GM06990 (cell line): ENCODE results near the gene HOXC11.

Experiments
- DNase-seq: peaks from one replicate; pipeline ENCODE4 v3.0.0-alpha.2; 2011; ENCODE audit not compliant: insufficient read length; ENCODE audit errors: extremely low read depth
- H3K27me3 ChIP-seq: replicated peaks from 2 replicates; pipeline ENCODE4 v1.6.0; 2011; ENCODE audit warnings: low read length; ENCODE audit not compliant: control insufficient read depth, insufficient read depth
- H3K36me3 ChIP-seq: 2 replicates; pipeline ENCODE4 v1.5.1; 2011; ENCODE audit warnings: low read length; ENCODE audit not compliant: control insufficient read depth, insufficient read depth
- H3K4me3 ChIP-seq: replicated peaks from 2 replicates; pipeline ENCODE4 v1.5.1; 2011; ENCODE audit warnings: low read depth, mild to moderate bottlenecking, control low read depth, low read length
- CTCF ChIP-seq: IDR thresholded peaks from 2 replicates; pipeline ENCODE4 v1.5.1; 2011; ENCODE audit warnings: low read length, control low read depth, mild to moderate bottlenecking, inconsistent platforms; ENCODE audit not compliant: insufficient read depth, poor library complexity, severe bottlenecking

The HOXC11 gene

GRCh38 chr12:53930591-53931255 lies 42.2 kb upstream of the HOXC11 start:
- H3K27me3 ChIP-seq = peaks cover 4% of the 10 kb centered on the region
- no peak for DNase-seq
- H3K4me3 ChIP-seq = no peak overlapping the region
- no peaks in the 10 kb centered on the region for H3K36me3 ChIP-seq
- TF ChIP-seq CTCF = no peak

DNA sequence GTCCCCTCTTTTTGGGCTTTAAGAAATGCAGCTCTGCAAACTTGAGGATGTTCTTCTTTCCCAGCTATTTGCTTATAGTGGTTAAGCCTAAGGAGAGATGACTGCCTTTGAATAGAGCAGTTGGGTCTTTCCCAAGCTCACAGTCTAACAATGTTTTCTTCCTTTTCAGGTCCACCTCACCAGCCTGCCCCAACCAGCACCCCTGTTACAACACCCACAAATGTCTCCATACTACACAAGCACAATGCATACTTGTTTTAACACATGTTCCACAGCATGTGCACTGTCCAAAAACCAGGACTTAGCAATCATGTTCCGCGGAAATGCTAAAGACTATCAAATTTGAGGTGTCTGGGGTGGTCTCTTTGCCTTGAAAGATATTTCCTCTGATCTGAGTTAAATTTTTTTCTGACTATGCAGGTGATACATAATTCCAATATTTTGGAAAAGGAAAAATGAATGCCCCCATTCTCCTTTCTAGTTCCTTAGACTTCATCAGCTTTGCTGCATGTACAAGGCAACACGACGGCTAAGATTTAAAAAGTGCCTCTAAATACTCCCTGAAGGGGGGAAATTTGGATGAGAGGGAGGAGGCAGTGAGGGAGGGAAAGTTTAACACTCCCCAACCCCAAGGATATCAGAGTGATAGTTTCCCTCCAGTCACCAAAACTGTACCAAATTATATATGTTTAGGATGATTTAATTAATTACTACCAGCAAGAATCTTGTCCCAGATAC lies 40.9 kb upstream of the HOXC11 start:
- Histone ChIP-seq H3K36me3 (no peaks in the 10 kb centered on the region), H3K4me3 (no peak overlapping the region), H3K27me3 (peaks cover 7% of the 10 kb centered on the region)
- no peak for TF ChIP-seq CTCF
- DNase-seq = no peak

DNA sequence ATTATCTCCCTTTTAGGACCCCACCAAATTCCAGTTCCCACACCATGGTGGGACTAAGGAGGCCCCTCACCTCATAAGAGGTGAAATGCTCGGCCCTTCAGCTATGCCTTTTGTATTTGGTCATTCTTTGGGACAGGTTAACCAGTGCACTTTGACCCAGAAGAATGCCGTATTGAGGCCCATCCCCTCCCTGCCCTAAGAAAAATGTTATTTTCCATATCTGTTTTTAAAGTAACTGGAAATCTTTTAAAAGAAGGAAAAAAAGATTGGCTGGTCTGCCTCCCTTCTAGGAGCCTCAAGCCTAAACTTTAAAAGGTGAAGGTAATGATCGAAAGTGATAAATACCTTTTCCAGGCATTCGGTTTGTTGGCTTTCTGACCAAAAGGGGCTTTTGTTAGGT lies 40.0 kb upstream of the HOXC11 start:
- no peak for DNase-seq
- Histone ChIP-seq H3K27me3 (peaks cover 7% of the 10 kb centered on the region), H3K36me3 (no peaks in the 10 kb centered on the region), H3K4me3 (no peak overlapping the region)
- TF ChIP-seq CTCF = no peak

DNA sequence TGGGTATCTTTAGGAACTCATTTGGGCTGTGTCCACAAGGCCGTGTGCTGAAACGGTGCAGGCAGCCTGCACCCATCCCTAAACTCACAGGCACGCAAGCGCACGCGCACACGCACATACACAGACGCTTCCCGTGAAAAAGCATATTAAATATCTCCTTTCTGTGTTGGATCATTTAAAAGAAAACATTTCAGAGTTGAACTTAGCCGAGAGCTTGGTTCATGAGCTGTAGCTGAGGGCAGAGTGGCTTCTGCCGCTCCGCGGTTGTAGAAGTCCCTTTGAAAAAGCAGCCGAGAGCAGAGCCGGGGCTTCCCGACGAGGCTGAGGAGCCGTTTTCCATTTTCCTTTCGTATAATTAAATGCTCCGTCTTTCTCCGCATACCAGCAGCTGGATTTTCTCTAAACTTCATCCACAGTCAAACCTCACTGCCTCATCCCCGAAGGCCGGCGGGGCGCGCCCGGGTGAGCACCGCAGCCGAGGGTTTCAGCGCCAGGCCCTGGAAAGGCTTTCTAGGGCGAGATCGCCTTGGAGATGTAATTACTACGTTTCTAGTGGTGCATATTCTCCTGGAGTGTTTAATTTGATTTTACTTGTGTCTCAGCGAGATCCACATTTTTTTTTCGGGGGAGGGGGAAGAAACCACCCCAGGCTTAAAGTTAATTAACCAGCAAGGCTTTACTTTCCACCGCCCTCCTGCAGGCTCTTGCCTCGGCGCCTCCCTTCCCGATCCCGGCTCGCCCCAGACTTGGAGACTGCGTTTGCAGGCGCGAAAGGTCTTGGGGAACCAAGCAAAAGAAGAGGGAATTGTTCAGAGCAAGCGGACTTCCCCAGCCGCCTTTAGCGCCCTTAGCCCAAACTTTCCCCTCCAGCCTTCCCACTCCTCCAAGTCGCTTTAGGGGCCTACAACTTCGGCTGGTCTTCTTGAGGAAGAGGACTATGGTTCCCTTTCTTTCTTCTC lies 37.3 kb upstream of the HOXC11 start:
- TF ChIP-seq CTCF = no peak
- Histone ChIP-seq H3K27me3 (peaks cover 8% of the 10 kb centered on the region), H3K4me3 (no peak overlapping the region), H3K36me3 (no peaks in the 10 kb centered on the region)
- no peak for DNase-seq

- H3K4me3 ChIP-seq = no peak overlapping the region
- DNase-seq = no peak
- no peak for TF ChIP-seq CTCF
- H3K36me3 ChIP-seq = no peaks in the 10 kb centered on the region
- H3K27me3 ChIP-seq = peaks cover 8% of the 10 kb centered on the region
These were observed 35.8 kb upstream of the HOXC11 start for GRCh38 chr12:53937099-53937498.
